ENCODE data around the gene ADSL.

DNA sequence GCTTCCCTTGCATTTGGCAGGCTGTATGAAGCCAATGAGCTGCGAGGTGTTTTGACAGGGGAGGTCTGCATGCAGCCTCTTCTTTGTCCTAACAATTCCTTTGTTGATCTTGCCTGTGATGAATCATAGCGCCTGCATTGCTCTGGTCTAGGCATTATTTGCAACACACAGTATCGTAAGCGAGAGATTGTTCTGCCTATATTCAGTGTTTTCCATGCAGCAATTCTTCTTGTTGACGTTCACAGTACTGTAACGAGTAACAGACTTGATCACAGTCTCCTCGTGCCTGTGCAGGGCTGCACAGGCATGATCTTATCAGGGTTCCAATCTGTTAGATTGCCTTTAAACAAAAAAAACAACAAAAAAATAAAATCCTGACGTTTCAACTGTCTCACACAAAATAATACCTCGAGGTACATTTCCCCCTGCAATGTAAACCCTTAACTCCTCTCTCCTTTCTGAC, 13.9 kb upstream of the ADSL start:
- TF ChIP-seq, protein P1, sequence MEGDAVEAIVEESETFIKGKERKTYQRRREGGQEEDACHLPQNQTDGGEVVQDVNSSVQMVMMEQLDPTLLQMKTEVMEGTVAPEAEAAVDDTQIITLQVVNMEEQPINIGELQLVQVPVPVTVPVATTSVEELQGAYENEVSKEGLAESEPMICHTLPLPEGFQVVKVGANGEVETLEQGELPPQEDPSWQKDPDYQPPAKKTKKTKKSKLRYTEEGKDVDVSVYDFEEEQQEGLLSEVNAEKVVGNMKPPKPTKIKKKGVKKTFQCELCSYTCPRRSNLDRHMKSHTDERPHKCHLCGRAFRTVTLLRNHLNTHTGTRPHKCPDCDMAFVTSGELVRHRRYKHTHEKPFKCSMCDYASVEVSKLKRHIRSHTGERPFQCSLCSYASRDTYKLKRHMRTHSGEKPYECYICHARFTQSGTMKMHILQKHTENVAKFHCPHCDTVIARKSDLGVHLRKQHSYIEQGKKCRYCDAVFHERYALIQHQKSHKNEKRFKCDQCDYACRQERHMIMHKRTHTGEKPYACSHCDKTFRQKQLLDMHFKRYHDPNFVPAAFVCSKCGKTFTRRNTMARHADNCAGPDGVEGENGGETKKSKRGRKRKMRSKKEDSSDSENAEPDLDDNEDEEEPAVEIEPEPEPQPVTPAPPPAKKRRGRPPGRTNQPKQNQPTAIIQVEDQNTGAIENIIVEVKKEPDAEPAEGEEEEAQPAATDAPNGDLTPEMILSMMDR (IDR thresholded peaks at IDR 0.05) = no peak
- TF ChIP-seq EZH2 (IDR thresholded peaks at IDR 0.05; ENCODE audit: borderline replicate concordance, insufficient read depth, low read depth, low read length, poor library complexity, severe bottlenecking) = no peak

All from B cell (primary cell).